ENCODE data around the gene CCK. TPM values are rescaled to one million over a fixed set of nuclear protein-coding genes. Genes with fewer than 3 reads are reported as not detected.

CCK gene
- polyA plus RNA-seq, 5 donors, result 0.76 TPM; not detected in 4

DNA sequence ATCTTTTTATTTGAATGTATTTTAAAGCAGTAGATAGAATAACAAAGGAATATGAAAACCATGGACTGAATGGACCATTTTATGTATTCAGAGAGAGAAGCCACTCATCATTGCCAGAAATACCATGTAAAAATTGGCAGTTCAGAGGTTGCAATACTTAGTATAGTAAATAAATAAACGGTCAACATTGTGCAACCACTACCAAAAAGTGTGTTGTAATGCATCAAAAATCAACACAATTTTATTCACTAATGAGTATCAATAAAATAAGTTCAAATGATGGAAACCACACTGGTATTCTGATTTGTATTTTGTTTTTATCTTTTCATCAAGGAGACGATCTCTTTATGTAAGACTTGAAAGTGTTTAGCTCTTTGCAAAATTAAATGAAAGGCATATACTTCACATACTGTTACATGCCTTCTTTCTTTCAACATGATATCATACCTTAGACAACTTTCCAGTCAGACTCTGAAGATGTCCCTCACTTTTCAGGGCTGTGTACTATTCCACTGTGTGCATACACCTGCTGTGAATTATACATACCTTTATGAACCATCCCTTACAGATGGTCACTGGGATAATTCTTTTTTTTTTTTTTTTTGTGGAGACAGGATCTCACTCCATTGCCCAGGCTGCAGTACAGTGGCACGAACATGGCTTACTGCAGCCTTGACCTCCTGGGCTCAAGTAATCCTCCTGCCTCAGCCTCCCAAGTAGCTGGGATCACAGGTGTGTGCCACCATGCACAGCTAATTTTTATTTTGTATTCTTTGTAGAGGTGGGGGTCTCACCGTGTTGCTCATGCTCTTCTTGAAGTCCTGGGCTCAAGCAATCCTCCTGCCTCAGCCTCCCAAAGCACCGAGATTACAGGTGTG, 40.3 kb downstream of the CCK start:
- no peak for DNase-seq

DNA sequence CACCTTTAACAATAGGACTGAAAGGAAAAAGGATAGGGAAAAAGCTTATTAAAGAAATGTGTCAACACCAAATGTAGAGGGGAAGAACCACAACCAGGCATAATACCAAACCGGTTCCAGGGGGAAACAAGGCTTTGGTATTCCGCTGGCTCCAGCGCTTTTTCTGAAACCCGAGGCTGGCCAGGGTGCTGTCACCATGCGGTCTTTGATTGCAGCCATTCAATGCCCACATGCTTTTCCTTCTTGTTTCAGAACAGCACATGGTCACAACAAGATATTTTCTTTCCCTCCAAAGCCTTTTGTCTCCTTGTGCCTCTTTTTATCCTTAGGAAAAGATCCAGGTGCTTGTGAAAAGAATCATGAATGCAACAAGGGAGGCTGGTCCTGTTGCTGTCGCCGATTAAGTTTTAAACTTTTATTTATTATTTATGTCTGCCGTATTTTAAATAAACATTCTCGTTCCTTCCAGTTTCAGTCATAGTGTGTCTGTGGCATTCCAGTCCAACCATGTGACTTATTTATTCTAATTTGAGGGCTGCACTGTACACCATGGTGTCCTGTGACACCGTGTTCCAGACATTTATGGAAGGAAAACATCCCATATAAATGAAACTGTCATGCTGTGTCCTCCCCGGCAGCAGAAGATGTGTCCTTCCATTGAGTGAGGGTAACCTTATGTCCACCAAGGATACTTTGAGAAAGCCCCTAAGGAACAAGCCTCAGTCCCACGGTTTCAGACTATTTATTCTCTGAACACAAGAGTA, 41.1 kb downstream of the CCK start:
- DNase-seq, result no peak

DNA sequence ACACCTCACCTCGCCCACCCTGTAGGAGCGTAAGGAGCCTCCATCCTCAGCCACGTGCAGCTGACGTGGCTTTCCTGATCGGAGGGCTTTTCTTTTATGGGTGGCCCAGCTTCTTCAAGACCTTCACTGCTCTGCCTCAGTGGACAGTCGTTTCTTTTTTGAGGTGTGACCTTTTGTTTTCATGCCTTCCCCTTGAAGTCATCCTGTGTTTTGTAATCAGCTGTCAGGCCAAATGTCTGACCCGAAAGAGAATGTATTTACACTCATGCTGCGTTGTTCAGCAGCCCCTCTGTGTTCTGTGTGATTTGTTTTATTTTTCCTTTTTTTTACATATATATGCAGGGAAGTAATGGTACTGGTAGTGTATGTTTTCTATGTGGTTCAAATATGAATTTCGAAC, 41.8 kb downstream of the CCK start:
- no peak for DNase-seq

DNA sequence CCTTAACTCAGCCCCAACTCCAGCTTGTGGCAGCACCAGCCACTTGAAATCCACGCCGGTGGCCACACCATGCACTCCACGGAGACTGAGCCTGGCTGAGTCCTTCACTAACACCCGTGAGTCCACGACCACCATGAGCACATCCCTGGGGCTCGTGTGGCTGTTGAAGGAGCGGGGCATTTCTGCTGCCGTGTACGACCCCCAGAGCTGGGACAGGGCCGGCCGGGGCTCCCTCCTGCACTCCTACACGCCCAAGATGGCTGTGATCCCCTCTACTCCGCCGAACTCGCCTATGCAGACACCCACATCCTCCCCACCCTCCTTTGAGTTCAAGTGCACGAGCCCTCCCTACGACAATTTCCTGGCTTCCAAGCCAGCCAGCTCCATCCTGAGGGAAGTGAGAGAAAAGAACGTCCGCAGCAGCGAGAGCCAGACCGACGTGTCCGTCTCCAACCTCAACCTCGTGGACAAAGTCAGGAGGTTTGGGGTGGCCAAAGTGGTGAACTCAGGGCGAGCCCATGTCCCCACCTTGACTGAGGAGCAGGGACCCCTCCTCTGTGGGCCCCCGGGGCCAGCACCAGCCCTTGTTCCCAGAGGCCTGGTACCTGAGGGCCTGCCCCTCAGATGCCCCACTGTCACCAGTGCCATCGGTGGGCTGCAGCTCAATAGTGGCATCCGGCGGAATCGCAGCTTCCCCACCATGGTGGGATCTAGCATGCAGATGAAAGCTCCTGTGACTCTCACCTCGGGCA, 42.9 kb downstream of the CCK start:
- DNase-seq, result no peak

DNA sequence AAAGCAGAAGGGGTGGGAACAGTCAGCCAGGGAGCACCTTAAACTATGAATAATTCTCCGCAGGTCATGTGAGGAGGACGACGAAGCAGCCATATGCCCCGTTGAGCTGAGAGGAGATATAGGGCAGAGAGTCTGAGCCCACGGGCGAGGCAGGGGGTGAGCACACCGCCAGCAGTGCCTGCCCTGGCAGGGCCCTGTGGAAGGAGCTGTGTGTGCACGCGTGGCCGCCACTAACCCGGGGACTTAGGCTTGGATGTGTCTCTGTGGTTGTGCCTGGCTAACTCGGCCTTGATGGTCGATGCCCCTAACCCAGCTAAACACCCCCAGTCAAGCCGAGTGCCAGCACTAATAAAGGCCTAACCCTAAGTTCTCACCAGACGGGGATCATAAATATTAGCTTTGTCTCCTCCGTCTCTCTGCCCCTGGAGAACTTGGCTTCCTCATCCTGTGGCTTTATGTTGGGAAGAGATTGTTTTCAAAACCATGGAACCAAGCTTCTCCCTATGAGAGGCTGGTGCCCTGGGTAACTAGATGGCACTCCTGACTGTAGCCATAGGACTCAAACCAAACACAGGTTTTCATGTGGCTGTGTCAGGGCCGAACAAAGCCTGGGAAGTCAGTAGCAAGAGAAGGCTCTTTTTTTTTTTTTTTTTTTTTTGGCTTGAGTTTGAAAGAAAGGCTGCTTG, 45.4 kb downstream of the CCK start:
- DNase-seq, result no peak

DNA sequence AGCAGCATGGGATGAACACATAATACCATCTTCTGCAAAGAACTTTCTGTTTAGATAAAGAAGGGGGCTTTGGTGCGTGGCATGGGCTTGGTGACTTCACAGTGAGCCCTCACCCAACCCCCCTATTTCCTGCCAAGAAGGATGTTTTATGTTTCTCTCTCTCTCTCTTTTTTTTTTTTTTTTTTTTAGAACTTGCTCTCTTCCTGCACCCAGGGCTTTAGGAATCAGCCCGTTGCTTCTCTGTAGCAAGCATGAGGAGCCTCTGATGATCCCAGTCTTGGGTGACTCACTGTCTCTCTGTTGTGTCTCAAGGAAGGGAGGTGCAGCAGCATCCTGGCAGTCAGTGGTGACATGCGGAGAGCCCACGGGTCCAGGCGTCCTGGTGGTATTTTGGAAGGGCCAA, 49.1 kb downstream of the CCK start:
- no peak for DNase-seq

DNA sequence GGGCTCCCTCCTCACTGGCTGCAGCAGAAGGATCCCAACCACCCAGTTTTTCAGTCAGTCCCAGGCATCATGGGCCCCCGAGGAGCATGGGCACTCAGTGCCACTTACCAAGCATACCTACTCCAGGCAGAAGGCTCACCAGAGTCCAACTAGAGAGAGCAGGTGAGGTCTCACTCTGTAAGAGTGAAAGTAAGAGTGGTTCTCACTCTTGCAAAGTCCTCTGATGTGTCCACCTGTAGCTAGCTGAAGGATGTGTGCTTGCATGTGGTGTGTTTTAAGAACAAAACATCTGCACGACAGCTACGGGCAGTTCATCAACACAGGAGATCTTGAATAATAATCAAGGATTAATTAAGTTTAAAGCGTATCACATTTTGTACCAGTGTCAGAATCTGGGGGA, 49.7 kb downstream of the CCK start:
- DNase-seq, result no peak

DNA sequence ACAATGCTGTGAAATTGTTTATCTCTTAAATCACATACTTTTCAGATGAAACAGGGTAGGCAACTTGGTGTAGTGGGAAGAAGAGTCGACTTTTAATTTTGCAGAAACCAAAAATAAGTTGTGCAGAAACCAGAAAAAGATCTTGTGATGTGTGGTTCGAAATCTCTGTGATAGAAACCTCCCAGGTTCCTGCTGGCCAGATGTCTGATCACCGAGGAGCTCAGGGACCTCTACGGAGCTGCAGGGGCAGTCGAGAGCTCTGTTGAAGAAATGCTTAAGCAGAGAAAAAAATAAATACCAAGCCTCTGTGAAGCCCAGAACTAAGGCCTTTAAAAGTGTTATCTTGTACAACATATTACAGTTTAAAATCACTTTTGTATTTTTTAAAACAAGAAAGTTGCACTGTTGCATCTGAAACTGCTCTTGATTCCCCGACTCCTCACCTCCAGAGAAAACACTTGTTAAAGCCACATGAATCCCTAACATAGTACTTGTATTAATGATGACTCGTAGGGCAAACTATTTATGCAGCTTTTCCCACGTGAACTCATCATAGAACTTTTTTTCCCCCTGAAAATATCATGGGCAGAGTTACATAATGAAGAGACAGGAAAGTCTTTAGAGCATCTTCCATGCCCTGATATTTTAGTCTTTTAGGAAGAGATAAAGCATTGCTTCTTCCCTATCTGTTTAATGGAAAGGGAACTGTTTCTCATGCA, 51.3 kb downstream of the CCK start:
- DNase-seq, result no peak

DNA sequence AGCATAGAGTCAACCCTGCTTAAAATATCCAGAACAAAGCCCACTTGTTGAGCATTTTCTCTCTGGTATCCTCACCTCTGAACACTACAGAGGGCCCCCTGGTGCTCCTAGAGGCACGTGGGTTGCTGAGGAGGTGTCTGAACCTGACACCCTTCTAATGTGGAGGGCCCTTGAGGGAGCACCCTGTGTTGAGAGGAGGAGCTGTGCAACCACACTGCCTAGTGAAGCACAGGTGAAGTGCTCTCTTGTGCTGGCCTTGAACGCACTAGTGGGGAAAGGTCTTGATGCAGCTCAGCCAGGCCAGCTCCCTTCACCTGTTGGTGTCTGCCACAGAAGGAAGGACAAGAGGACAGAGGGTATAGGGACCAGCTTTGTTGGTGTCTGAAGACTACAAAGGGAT, 51.9 kb downstream of the CCK start:
- no peak for DNase-seq

DNA sequence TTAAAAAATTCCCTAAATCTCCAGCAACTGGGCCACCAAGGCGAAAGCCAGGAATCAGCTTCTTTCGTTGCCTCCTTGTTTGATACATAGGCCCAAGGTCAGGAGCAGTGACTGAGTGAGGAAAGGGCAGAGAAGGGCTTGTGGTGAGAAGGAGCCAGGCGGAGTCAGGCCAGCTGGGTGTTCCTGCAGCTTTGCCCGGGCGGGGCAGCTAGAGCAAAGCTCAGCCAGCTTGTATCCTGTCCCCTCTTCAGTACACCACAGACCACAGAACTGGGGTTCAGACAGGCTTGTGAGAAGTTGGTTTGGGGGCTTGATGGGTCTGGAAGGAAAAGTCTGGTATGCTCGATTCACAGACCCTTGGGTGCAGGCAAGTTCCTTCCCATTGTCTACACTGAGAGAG, 52.6 kb downstream of the CCK start:
- no peak for DNase-seq

DNA sequence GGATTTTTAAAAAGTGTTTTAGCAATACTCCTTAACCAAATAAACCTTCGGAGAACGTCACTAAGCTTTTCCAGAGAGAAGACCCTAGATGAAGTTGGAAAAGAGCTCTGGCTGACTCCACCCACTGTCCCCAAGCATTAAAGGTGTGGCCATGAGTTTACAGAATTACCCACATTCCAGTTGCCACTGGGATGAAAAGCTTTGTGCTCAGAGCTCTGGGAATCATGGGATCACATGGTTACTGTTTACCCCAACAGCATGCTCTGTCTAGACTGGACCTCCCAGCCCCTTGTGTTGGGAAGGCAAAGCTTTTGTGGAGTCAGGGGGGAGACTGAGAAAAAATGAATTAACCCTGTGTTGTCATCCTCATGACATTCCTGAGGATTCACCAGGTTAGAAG, 55.3 kb downstream of the CCK start:
- no peak for DNase-seq

DNA sequence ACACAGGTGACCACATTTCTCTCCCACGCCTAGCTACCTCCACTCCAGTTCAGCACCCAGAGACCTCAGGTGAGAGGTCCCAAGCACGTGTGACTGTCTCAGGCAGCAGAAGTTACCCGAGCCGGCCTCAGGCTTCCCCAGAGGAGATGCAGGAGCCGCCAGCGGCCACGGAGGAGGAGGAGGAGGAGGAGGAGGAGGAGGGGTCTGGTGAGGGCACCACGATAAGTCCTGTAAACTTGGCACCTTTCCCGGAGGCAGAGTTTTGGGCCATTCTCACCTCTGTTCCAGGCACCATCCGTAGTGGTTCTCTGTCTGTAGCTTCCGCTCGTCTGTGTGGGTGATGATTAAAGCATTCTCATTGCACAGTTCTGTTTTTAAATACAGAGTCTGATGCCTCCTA, 56.1 kb downstream of the CCK start:
- no peak for DNase-seq

Other genes starting within 250 kb of the CCK start
- gene TRAK1, start 174.8 kb downstream of the CCK start, polyA plus RNA-seq (ENCODE audit: insufficient read depth in 1 of 5, insufficient read length in 5 of 5, low replicate concordance in 1 of 5), result 10 to 100 TPM; 28.0 to 31.9 (median 28.3) TPM
- gene LYZL4, start 144.4 kb upstream of the CCK start, polyA plus RNA-seq (ENCODE audit: insufficient read depth in 1 of 5, insufficient read length in 5 of 5, low replicate concordance in 1 of 5), result not detected
- 10 to 100 TPM in 2 of 5 donors, 1 to 10 TPM in 3; 7.8 to 12.6 (median 9.2) TPM for gene VIPR1, start 236.5 kb upstream of the CCK start, polyA plus RNA-seq (ENCODE audit: insufficient read depth in 1 of 5, insufficient read length in 5 of 5, low replicate concordance in 1 of 5)

Data from right lung (tissue), 5 donors.